H9 (cell line): Measurements from ENCODE around the gene TTLL1. TPM values are rescaled to one million over a fixed set of nuclear protein-coding genes. Genes with fewer than 3 reads are reported as not detected.

Source experiments
- DNase-seq: peaks from one replicate; pipeline ENCODE4 v3.0.0-alpha.2; 2017
- H2AFZ ChIP-seq: one replicate; pipeline ENCODE4 v1.6.1; 2013; ENCODE audit warnings: mild to moderate bottlenecking, low read length, control low read depth, moderate library complexity
- H2AK5ac ChIP-seq: 2 replicates; pipeline ENCODE4 v1.6.1; 2013; ENCODE audit warnings: low read length, control low read depth, mixed read lengths; ENCODE audit not compliant: insufficient read length
- H2BK120ac ChIP-seq: one replicate; pipeline ENCODE4 v1.6.1; 2013; ENCODE audit warnings: low read depth, mild to moderate bottlenecking, low read length, control low read depth, inconsistent platforms; ENCODE audit not compliant: poor library complexity, severe bottlenecking
- H2BK12ac ChIP-seq: 2 replicates; pipeline ENCODE4 v1.6.1; 2013; ENCODE audit warnings: low read length, control low read depth, mixed read lengths, low read depth; ENCODE audit not compliant: insufficient read length
- H2BK15ac ChIP-seq: 2 replicates; pipeline ENCODE4 v1.6.1; 2013; ENCODE audit warnings: low read depth, low read length, control low read depth
- H2BK20ac ChIP-seq: one replicate; pipeline ENCODE4 v1.6.1; 2013; ENCODE audit warnings: low read depth, mild to moderate bottlenecking, low read length, control low read depth, inconsistent platforms; ENCODE audit not compliant: poor library complexity, severe bottlenecking
- H2BK5ac ChIP-seq: 2 replicates; pipeline ENCODE4 v1.6.1; 2013; ENCODE audit warnings: low read length, control low read depth, mixed read lengths; ENCODE audit not compliant: insufficient read length
- H3K14ac ChIP-seq: 2 replicates; pipeline ENCODE4 v1.6.1; 2013; ENCODE audit warnings: low read length, control low read depth; ENCODE audit not compliant: insufficient read depth
- H3K18ac ChIP-seq: 2 replicates; pipeline ENCODE4 v1.6.1; 2013; ENCODE audit warnings: low read depth, mild to moderate bottlenecking, mixed read lengths, low read length, control low read depth; ENCODE audit not compliant: insufficient read length
- H3K23ac ChIP-seq: 2 replicates; pipeline ENCODE4 v1.6.1; 2013; ENCODE audit warnings: low read length, control low read depth, mixed read lengths, low read depth; ENCODE audit not compliant: insufficient read length
- H3K23me2 ChIP-seq: 2 replicates; pipeline ENCODE4 v1.6.1; 2013; ENCODE audit warnings: low read depth, mild to moderate bottlenecking, mixed read lengths, low read length, control low read depth; ENCODE audit not compliant: insufficient read length, poor library complexity, severe bottlenecking
- H3K27ac ChIP-seq: 2 replicates; pipeline ENCODE4 v1.5.1; 2013; ENCODE audit warnings: low read length, control low read depth, mixed read lengths, low read depth; ENCODE audit not compliant: insufficient read length
- H3K27me3 ChIP-seq: 2 replicates; pipeline ENCODE4 v1.6.1; 2013; ENCODE audit warnings: low read length, control low read depth, inconsistent platforms; ENCODE audit not compliant: insufficient read depth
- H3K4ac ChIP-seq: 2 replicates; pipeline ENCODE4 v1.6.1; 2013; ENCODE audit warnings: low read depth, mild to moderate bottlenecking, control low read depth, inconsistent platforms, low read length, moderate library complexity
- H3K4me1 ChIP-seq: 2 replicates; pipeline ENCODE4 v1.6.1; 2013; ENCODE audit warnings: low read length, control low read depth, inconsistent platforms; ENCODE audit not compliant: insufficient read depth
- H3K4me2 ChIP-seq: 2 replicates; pipeline ENCODE4 v1.6.1; 2013; ENCODE audit warnings: low read length, control low read depth, mixed read lengths; ENCODE audit not compliant: insufficient read length, insufficient read depth
- H3K56ac ChIP-seq: 2 replicates; pipeline ENCODE4 v1.6.1; 2013; ENCODE audit warnings: low read depth, mild to moderate bottlenecking, mixed read lengths, low read length, control low read depth; ENCODE audit not compliant: insufficient read length
- H3K79me1 ChIP-seq: 2 replicates; pipeline ENCODE4 v1.6.1; 2013; ENCODE audit warnings: low read depth, mild to moderate bottlenecking, moderate library complexity, low read length, control low read depth, inconsistent platforms; ENCODE audit not compliant: insufficient read depth, poor library complexity, severe bottlenecking
- H3K79me2 ChIP-seq: 2 replicates; pipeline ENCODE4 v1.6.1; 2013; ENCODE audit warnings: low read length, control low read depth, inconsistent platforms; ENCODE audit not compliant: insufficient read depth
- H3K9ac ChIP-seq: 2 replicates; pipeline ENCODE4 v1.6.1; 2013; ENCODE audit warnings: low read length, control low read depth, mixed read lengths; ENCODE audit not compliant: insufficient read length; ENCODE audit errors: extremely low read depth
- H3K9me3 ChIP-seq: one replicate; pipeline ENCODE4 v1.6.1; 2013; ENCODE audit warnings: low read depth, low read length, inconsistent platforms; ENCODE audit not compliant: control insufficient read depth
- H3T11ph ChIP-seq: one replicate; pipeline ENCODE4 v1.6.1; 2013; ENCODE audit warnings: mild to moderate bottlenecking, low read length, control low read depth, inconsistent platforms
- H4K20me1 ChIP-seq: one replicate; pipeline ENCODE4 v1.6.1; 2013; ENCODE audit not compliant: control insufficient read depth, insufficient read length, insufficient read depth
- H4K5ac ChIP-seq: 2 replicates; pipeline ENCODE4 v1.6.1; 2013; ENCODE audit warnings: low read depth, mild to moderate bottlenecking, mixed read lengths, low read length, control low read depth; ENCODE audit not compliant: insufficient read length
- H4K8ac ChIP-seq: replicated peaks from 2 replicates; pipeline ENCODE4 v1.6.1; 2013; ENCODE audit warnings: low read length, control low read depth, mixed read lengths, low read depth; ENCODE audit not compliant: insufficient read length
- H4K91ac ChIP-seq: 2 replicates; pipeline ENCODE4 v1.6.1; 2013; ENCODE audit warnings: low read depth, mild to moderate bottlenecking, moderate library complexity, mixed read lengths, low read length, control low read depth; ENCODE audit not compliant: insufficient read length
- H3K27ac Mint-ChIP-seq, 3 experiments: 2 replicates in 2 of 3; 3 replicates in 1 of 3; pipeline ENCODE4 v1.8.0; 2020 to 2021; ENCODE audit warnings: mixed read lengths in 3 of 3, mild to moderate bottlenecking in 1 of 3, moderate library complexity in 1 of 3
- H3K27me3 Mint-ChIP-seq: 2 replicates; pipeline ENCODE4 v1.8.0; 2021; ENCODE audit warnings: low read depth, mild to moderate bottlenecking, moderate library complexity, mixed read lengths
- H3K36me3 Mint-ChIP-seq, 3 experiments: 2 replicates in 2 of 3; 3 replicates in 1 of 3; pipeline ENCODE4 v1.8.0; 2020 to 2021; ENCODE audit warnings: low read depth in 3 of 3, mixed read lengths in 3 of 3; ENCODE audit not compliant: insufficient read depth in 1 of 3
- H3K4me1 Mint-ChIP-seq, 2 experiments: 2 replicates each; pipeline ENCODE4 v1.8.0; 2020; ENCODE audit warnings: mixed read lengths in 2 of 2
- H3K4me3 Mint-ChIP-seq, 2 experiments: 2 replicates in 1 of 2; 3 replicates in 1 of 2; pipeline ENCODE4 v1.8.0; 2020 to 2021; ENCODE audit warnings: mild to moderate bottlenecking in 2 of 2, mixed read lengths in 2 of 2, moderate library complexity in 1 of 2
- H3K9me3 Mint-ChIP-seq, 2 experiments: 2 replicates in 1 of 2; 3 replicates in 1 of 2; pipeline ENCODE4 v1.8.0; 2020; ENCODE audit warnings: mild to moderate bottlenecking in 2 of 2, mixed read lengths in 2 of 2, moderate library complexity in 1 of 2
- CTCF ChIP-seq: fragments of 200-600 bp; sonication (generic); conservative IDR thresholded peaks from 3 replicates; pipeline ENCODE4 v1.8.0; 2021; ENCODE audit warnings: antibody characterized with exemption, mild to moderate bottlenecking
- WGBS: extraction: QIAGEN DNeasy Blood & Tissue Kit; methylation state at CpG from one replicate; pipeline ENCODE4 v1.1.7; 2013; ENCODE audit warnings: missing lambda C conversion rate, low lambda C conversion rate, mixed read lengths; ENCODE audit not compliant: insufficient read length; ENCODE audit errors: extremely low coverage; 5-methylcytosine and 5-hydroxymethylcytosine counted together
- total RNA-seq: library from RNA; stranded (reverse); gene quantifications from 2 replicates; pipeline ENCODE4 v1.2.1, GENCODE V29; 2021

The TTLL1 gene
- total RNA-seq, 1 experiment from 2014 or later = 4.1 TPM

DNA sequence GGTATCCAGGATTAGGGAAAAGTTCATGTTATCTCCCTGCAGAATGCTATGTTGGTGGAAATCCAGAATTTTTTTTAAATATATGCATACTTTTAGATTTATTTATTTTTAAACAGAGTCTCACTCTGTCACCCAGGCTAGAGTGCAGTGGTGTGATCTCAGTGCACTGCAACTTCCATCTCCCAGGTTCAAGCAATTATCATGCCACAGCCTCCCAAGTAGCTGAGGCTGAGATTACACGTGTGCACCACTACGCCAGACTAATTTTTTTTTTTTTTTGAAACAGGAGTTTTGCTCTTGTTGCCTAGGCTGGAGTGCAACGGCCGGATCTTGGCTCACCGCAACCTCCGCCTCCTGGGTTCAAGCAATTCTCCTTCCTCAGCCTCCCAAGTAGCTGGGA, 76.8 kb downstream of the TTLL1 start:
- no peaks in the 10 kb centered on the region for H3K27me3 ChIP-seq
- H3K4me3 Mint-ChIP-seq = no peak overlapping the region
- H3K23ac ChIP-seq = no peak overlapping the region
- no peak overlapping the region for H2BK15ac ChIP-seq
- no peaks in the 10 kb centered on the region for H3K79me1 ChIP-seq
- H4K91ac ChIP-seq = no peak overlapping the region
- peaks cover 3% of the 10 kb centered on the region for H3K27me3 Mint-ChIP-seq
- H2BK20ac ChIP-seq = no peak overlapping the region
- H3T11ph ChIP-seq = no peak overlapping the region
- no peak overlapping the region for H2BK5ac ChIP-seq
- H3K4ac ChIP-seq = no peak overlapping the region
- H2AK5ac ChIP-seq = no peak overlapping the region
- no peak overlapping the region for H4K8ac ChIP-seq
- no CpG with 5 or more reads among the region's 6 CpGs for WGBS
- no peak overlapping the region for H3K9ac ChIP-seq
- no peak overlapping the region for H3K27ac Mint-ChIP-seq
- no peak overlapping the region for H2AFZ ChIP-seq
- TF ChIP-seq CTCF = no peak
- H3K23me2 ChIP-seq = peaks cover 9% of the 10 kb centered on the region
- no peak for DNase-seq
- no peak overlapping the region for H3K27ac ChIP-seq
- no peaks in the 10 kb centered on the region for H3K9me3 ChIP-seq
- H4K20me1 ChIP-seq = no peaks in the 10 kb centered on the region
- H3K4me2 ChIP-seq = no peak overlapping the region
- no peak overlapping the region for H2BK12ac ChIP-seq
- H3K36me3 Mint-ChIP-seq = peaks cover 1 to 2% (median 1%) of the 10 kb centered on the region in 3 experiments; a peak in 3 of 7 replicates
- H3K4me1 Mint-ChIP-seq = peaks cover 31 to 32% of the 10 kb centered on the region in 2 experiments
- peaks cover 8% of the 10 kb centered on the region; the same call in 1 of the 2 replicates for H3K4me1 ChIP-seq
- H2BK120ac ChIP-seq = no peak overlapping the region
- H3K79me2 ChIP-seq = peaks cover 40% of the 10 kb centered on the region; the same call in 1 of the 2 replicates
- no peak overlapping the region for H3K18ac ChIP-seq
- no peak overlapping the region for H4K5ac ChIP-seq
- H3K9me3 Mint-ChIP-seq = peaks cover 0 to 2% of the 10 kb centered on the region in 2 experiments; a peak in 2 of 5 replicates
- H3K14ac ChIP-seq = no peak overlapping the region
- no peak overlapping the region for H3K56ac ChIP-seq
